GM12878 (cell line): ENCODE results near the gene KPTN.

ENCODE experiments used
- CEBPB ChIP-seq, 2 experiments: fragments of 150-350 bp in 1 of 2; IDR thresholded peaks; 2 replicates each; pipeline ENCODE4 v1.6.1; 2012 to 2014; ENCODE audit warnings: low read depth in 2 of 2, low read length in 2 of 2, borderline replicate concordance in 1 of 2, inconsistent platforms in 1 of 2
- CTCF ChIP-seq, 3 experiments: IDR thresholded peaks in 2 of 3; conservative IDR thresholded peaks in 1 of 3; 2 replicates each; pipeline ENCODE4 v1.5.1; 2011; ENCODE audit warnings: low read depth in 3 of 3, low read length in 3 of 3, mild to moderate bottlenecking in 3 of 3, control low read depth in 2 of 3, moderate library complexity in 2 of 3, inconsistent platforms in 1 of 3, mixed read lengths in 1 of 3; ENCODE audit not compliant: control insufficient read depth in 2 of 3, insufficient read depth in 1 of 3; ENCODE audit errors: extremely low read depth in 1 of 3
- E2F8 ChIP-seq: fragments of 450-650 bp; IDR thresholded peaks from 2 replicates; pipeline ENCODE4 v1.6.1; 2018; ENCODE audit warnings: mild to moderate bottlenecking, low read depth, moderate library complexity; ENCODE audit not compliant: partially characterized antibody
- PML ChIP-seq: IDR thresholded peaks from 2 replicates; pipeline ENCODE4 v1.6.1; 2012; ENCODE audit warnings: low read length, inconsistent platforms
- SMC3 ChIP-seq: IDR thresholded peaks from 2 replicates; pipeline ENCODE4 v1.6.1; 2011; ENCODE audit warnings: low read length, improper control_type of control experiment, borderline replicate concordance
- SP1 ChIP-seq: IDR thresholded peaks from one replicate; pipeline ENCODE4 v1.6.1; 2011; ENCODE audit warnings: low read depth, low read length
- SPI1 ChIP-seq: IDR thresholded peaks from 2 replicates; pipeline ENCODE4 v1.6.1; 2011; ENCODE audit warnings: low read depth, mild to moderate bottlenecking, low read length, moderate library complexity, borderline replicate concordance; ENCODE audit not compliant: insufficient read depth
- WRNIP1 ChIP-seq: IDR thresholded peaks from 2 replicates; pipeline ENCODE4 v1.6.1; 2011; ENCODE audit warnings: low read depth, low read length, improper control_type of control experiment, borderline replicate concordance

- no peak for TF ChIP-seq SP1
- TF ChIP-seq E2F8, result no peak
- no peak for TF ChIP-seq PML
- no peak for TF ChIP-seq CTCF (IDR thresholded peaks at IDR 0.05 in 2 of 3, conservative IDR thresholded peaks at IDR 0.05 in 1 of 3; ENCODE audit: control insufficient read depth in 2 of 3, extremely low read depth in 1 of 3, insufficient read depth in 1 of 3, low read depth in 3 of 3, low read length in 3 of 3)
- no peak for TF ChIP-seq CEBPB (IDR thresholded peaks at IDR 0.05; ENCODE audit: borderline replicate concordance in 1 of 2, low read depth in 2 of 2, low read length in 2 of 2)
- TF ChIP-seq SPI1, result no peak
- TF ChIP-seq WRNIP1, result no peak
- no peak for TF ChIP-seq SMC3
Measured at GRCh38 chr19:47485210-47485609, 1.2 kb upstream of the KPTN start.
